K562 (cell line): ENCODE results near the gene ODC1. TPM values are rescaled to one million over a fixed set of nuclear protein-coding genes. Genes with fewer than 3 reads are reported as not detected.

ENCODE experiments used
- IFI16 ChIP-seq: fragments of 250-450 bp; sonication (Bioruptor Pico); IDR thresholded peaks from 2 replicates; pipeline ENCODE4 v2.1.2; 2022; ENCODE audit warnings: mild to moderate bottlenecking, inconsistent platforms
- ZNF217 ChIP-seq: sonication (generic); formaldehyde crosslinking; IDR thresholded peaks from 2 replicates; pipeline ENCODE4 v1.8.0; 2022; ENCODE audit warnings: mild to moderate bottlenecking, missing genetic modification reagents
- polyA plus RNA-seq, 8 experiments: library from polyadenylated mRNA; depleted of rRNA in 4 of 8; stranded (reverse) in 5 of 8; unstranded in 3 of 8; fragments of >200 nt; fragmentation: Nextera tagmentation in 2 of 8; fragmentation: Illumina TruSeq in 1 of 8; extraction: Ambion mirVana in 2 of 8; extraction: Trizol in 1 of 8; gene quantifications; 2 replicates each; pipeline versions ENCODE4 v1.2.1 to v1.2.3, GENCODE V29; 2011 to 2014; ENCODE audit warnings: inconsistent platforms in 1 of 8, missing spikeins in 1 of 8
- total RNA-seq, 7 experiments: library from RNA; depleted of rRNA in 6 of 7; stranded (reverse); fragments of >200 nt in 6 of 7; fragmentation: Illumina TruSeq in 2 of 7; extraction: Trizol in 2 of 7; gene quantifications; 2 replicates each; pipeline versions ENCODE4 v1.2.1 to v1.2.3, GENCODE V29; 2011 to 2021; ENCODE audit warnings: low replicate concordance in 1 of 7
- TF ChIP-seq, protein P1 (sequence below): fragments of 200-800 bp; sonication (Bioruptor generic); IDR thresholded peaks from 2 replicates; pipeline ENCODE4 v1.6.1; 2016; ENCODE audit warnings: missing genetic modification characterization, missing compliant biosample characterization
- TF ChIP-seq, protein P2 (sequence below): fragments of 450-650 bp; formaldehyde crosslinking; IDR thresholded peaks from 2 replicates; pipeline ENCODE4 v1.4.0; 2020; ENCODE audit warnings: mild to moderate bottlenecking, mixed read lengths

The ODC1 gene
- total and polyA plus RNA-seq, 9 of the 15 experiments (the other 6 are each of a cell fraction or from before 2014, with no cell fraction given): 142 to 563 (median 457) TPM

DNA sequence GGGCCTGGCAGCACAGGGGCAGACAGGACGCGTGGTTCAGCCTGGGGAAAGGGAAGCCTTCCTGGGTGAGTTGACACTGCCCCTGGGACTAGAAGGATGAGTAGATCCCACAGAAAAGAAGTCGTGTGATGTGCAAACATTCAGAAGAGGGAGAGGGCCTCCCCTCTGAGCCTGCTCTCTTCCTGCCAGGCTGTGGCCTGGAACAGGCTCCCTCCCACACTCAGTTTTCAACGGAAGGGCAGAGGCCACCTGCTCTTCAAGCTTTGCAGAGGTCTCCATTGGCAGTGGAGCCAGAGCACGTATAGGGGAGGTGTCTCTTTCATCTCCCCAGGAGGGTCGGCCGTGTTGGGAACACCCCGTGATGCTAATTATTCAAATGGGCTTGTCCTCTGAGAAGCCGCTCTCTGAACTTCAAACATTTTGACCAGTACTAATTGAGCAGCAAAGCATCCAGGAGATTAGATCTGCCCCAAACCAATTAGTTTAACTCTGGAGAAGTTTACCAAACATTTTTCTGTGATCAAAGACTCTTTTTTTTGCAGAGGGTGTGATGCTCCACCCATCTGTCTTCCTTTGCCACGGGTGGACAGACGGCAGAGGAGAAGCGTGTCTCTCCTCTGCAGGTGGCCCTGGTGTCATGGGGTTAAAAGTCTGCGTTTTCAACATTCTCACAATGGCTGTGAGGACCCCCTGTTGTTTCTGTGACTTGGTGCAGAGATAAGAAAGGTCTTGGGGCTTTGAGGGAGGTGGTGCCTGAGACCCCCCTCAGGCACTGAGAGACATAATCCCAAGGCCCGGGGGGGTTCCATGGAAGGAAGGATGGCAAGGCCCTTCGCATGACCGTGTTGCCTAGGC is 29.5 kb upstream of the ODC1 start (continued):
- no peak for TF ChIP-seq ZNF217 (CRISPR knock-in tag)
- no peak for TF ChIP-seq IFI16 (CRISPR knock-in tag)
- TF ChIP-seq, protein P1, sequence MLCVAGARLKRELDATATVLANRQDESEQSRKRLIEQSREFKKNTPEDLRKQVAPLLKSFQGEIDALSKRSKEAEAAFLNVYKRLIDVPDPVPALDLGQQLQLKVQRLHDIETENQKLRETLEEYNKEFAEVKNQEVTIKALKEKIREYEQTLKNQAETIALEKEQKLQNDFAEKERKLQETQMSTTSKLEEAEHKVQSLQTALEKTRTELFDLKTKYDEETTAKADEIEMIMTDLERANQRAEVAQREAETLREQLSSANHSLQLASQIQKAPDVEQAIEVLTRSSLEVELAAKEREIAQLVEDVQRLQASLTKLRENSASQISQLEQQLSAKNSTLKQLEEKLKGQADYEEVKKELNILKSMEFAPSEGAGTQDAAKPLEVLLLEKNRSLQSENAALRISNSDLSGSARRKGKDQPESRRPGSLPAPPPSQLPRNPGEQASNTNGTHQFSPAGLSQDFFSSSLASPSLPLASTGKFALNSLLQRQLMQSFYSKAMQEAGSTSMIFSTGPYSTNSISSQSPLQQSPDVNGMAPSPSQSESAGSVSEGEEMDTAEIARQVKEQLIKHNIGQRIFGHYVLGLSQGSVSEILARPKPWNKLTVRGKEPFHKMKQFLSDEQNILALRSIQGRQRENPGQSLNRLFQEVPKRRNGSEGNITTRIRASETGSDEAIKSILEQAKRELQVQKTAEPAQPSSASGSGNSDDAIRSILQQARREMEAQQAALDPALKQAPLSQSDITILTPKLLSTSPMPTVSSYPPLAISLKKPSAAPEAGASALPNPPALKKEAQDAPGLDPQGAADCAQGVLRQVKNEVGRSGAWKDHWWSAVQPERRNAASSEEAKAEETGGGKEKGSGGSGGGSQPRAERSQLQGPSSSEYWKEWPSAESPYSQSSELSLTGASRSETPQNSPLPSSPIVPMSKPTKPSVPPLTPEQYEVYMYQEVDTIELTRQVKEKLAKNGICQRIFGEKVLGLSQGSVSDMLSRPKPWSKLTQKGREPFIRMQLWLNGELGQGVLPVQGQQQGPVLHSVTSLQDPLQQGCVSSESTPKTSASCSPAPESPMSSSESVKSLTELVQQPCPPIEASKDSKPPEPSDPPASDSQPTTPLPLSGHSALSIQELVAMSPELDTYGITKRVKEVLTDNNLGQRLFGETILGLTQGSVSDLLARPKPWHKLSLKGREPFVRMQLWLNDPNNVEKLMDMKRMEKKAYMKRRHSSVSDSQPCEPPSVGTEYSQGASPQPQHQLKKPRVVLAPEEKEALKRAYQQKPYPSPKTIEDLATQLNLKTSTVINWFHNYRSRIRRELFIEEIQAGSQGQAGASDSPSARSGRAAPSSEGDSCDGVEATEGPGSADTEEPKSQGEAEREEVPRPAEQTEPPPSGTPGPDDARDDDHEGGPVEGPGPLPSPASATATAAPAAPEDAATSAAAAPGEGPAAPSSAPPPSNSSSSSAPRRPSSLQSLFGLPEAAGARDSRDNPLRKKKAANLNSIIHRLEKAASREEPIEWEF (CRISPR knock-in tag): no peak
- TF ChIP-seq, protein P2, sequence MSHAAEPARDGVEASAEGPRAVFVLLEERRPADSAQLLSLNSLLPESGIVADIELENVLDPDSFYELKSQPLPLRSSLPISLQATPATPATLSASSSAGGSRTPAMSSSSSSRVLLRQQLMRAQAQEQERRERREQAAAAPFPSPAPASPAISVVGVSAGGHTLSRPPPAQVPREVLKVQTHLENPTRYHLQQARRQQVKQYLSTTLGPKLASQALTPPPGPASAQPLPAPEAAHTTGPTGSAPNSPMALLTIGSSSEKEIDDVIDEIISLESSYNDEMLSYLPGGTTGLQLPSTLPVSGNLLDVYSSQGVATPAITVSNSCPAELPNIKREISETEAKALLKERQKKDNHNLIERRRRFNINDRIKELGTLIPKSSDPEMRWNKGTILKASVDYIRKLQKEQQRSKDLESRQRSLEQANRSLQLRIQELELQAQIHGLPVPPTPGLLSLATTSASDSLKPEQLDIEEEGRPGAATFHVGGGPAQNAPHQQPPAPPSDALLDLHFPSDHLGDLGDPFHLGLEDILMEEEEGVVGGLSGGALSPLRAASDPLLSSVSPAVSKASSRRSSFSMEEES (CRISPR knock-in tag): no peak
